ENCODE data around the gene UNK.
"Not testable (repeated sequence)": the region's sequence is repeated elsewhere in the genome, so short reads cannot be mapped to it uniquely, and the experiment has no call there.

The UNK gene

DNA sequence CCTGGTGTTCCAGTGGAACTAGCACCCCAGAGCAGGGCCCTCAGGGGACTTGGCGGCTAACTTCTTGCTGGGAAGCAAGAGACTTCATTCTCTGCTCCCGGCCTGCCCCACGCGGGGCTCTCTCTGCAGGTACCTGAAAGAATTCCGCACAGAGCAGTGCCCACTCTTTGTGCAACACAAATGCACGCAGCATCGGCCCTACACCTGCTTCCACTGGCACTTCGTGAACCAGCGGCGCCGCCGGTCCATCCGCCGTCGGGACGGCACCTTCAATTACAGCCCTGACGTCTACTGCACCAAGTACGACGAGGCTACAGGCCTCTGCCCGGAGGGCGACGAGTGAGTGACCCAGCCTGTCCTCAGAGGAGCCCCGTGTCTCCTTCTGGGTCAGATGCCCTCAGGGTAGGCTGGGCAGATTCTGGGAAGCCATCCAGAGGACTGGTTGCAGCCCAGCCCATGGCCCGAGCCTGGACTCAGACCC is 25.1 kb downstream of the UNK start:
- H3K9me3 ChIP-seq (ENCODE audit: low read length): no peaks in the 10 kb centered on the region
- H3F3A ChIP-seq (ENCODE audit: insufficient read depth, low read length): no peaks in the 10 kb centered on the region
- H3K9ac ChIP-seq (ENCODE audit: low read length): no peak overlapping the region
- no peak overlapping the region for H3K27ac ChIP-seq (ENCODE audit: low read depth, low read length, poor library complexity, severe bottlenecking)
- H3K79me2 ChIP-seq (ENCODE audit: insufficient read depth, low read length): peaks cover under 1% of the 10 kb centered on the region; the same call in 1 of the 2 replicates
- H3K9me2 ChIP-seq (ENCODE audit: low read depth, low read length): no peaks in the 10 kb centered on the region
- H3K4me3 ChIP-seq (ENCODE audit: low read depth, low read length, poor library complexity, severe bottlenecking): no peak overlapping the region
- no peak overlapping the region for H3K4me2 ChIP-seq (ENCODE audit: low read length)
- H3K36me3 ChIP-seq (ENCODE audit: insufficient read depth, low read length): peaks cover 58% of the 10 kb centered on the region
- H4K20me1 ChIP-seq (ENCODE audit: insufficient read depth, low read length): no peaks in the 10 kb centered on the region
- no peaks in the 10 kb centered on the region for H3K27me3 ChIP-seq (ENCODE audit: insufficient read depth, low read length)
- peaks cover 5% of the 10 kb centered on the region for H3K4me1 ChIP-seq (ENCODE audit: insufficient read depth, low read length, severe bottlenecking)
- no peak for TF ChIP-seq EZH2 (IDR thresholded peaks at IDR 0.05; ENCODE audit: borderline replicate concordance, low read length)
- TF ChIP-seq, protein P1, sequence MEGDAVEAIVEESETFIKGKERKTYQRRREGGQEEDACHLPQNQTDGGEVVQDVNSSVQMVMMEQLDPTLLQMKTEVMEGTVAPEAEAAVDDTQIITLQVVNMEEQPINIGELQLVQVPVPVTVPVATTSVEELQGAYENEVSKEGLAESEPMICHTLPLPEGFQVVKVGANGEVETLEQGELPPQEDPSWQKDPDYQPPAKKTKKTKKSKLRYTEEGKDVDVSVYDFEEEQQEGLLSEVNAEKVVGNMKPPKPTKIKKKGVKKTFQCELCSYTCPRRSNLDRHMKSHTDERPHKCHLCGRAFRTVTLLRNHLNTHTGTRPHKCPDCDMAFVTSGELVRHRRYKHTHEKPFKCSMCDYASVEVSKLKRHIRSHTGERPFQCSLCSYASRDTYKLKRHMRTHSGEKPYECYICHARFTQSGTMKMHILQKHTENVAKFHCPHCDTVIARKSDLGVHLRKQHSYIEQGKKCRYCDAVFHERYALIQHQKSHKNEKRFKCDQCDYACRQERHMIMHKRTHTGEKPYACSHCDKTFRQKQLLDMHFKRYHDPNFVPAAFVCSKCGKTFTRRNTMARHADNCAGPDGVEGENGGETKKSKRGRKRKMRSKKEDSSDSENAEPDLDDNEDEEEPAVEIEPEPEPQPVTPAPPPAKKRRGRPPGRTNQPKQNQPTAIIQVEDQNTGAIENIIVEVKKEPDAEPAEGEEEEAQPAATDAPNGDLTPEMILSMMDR (IDR thresholded peaks at IDR 0.05; ENCODE audit: low read length): no peak
- no peak overlapping the region for H2AFZ ChIP-seq (ENCODE audit: low read length)

DNA sequence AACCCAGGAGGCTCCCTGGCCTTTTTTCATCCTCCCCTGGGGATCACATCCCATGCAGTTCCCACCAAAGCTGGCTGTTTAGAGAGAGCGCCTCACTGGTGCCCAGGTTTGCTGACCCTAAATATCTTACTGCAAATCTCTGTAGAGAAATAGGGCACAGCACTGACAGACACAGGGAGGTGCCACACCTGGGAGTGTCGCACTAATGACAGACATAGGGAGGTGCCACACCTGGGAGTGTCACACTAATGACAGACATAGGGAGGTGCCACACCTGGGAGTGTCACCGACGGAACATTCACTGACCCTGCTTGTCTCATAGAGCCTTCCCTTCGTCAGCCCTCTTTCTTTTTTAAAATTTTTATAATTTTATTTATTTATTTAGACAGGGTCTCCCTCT is 25.6 kb downstream of the UNK start:
- H3K4me1 ChIP-seq (ENCODE audit: insufficient read depth, low read length, severe bottlenecking): peaks cover 5% of the 10 kb centered on the region
- no peaks in the 10 kb centered on the region for H3K9me2 ChIP-seq (ENCODE audit: low read depth, low read length)
- H2AFZ ChIP-seq (ENCODE audit: low read length): no peak overlapping the region
- H3K79me2 ChIP-seq (ENCODE audit: insufficient read depth, low read length): no peaks in the 10 kb centered on the region; the same call in 1 of the 2 replicates
- TF ChIP-seq, protein P1 (IDR thresholded peaks at IDR 0.05; ENCODE audit: low read length): no peak
- TF ChIP-seq EZH2 (IDR thresholded peaks at IDR 0.05; ENCODE audit: borderline replicate concordance, low read length): no peak
- no peak overlapping the region for H3K27ac ChIP-seq (ENCODE audit: low read depth, low read length, poor library complexity, severe bottlenecking)
- H3K9me3 ChIP-seq (ENCODE audit: low read length): no peaks in the 10 kb centered on the region
- no peak overlapping the region for H3K9ac ChIP-seq (ENCODE audit: low read length)
- no peaks in the 10 kb centered on the region for H3F3A ChIP-seq (ENCODE audit: insufficient read depth, low read length)
- H3K27me3 ChIP-seq (ENCODE audit: insufficient read depth, low read length): no peaks in the 10 kb centered on the region
- H3K4me3 ChIP-seq (ENCODE audit: low read depth, low read length, poor library complexity, severe bottlenecking): no peak overlapping the region
- no peak overlapping the region for H3K4me2 ChIP-seq (ENCODE audit: low read length)
- peaks cover 64% of the 10 kb centered on the region for H3K36me3 ChIP-seq (ENCODE audit: insufficient read depth, low read length)
- no peaks in the 10 kb centered on the region for H4K20me1 ChIP-seq (ENCODE audit: insufficient read depth, low read length)

DNA sequence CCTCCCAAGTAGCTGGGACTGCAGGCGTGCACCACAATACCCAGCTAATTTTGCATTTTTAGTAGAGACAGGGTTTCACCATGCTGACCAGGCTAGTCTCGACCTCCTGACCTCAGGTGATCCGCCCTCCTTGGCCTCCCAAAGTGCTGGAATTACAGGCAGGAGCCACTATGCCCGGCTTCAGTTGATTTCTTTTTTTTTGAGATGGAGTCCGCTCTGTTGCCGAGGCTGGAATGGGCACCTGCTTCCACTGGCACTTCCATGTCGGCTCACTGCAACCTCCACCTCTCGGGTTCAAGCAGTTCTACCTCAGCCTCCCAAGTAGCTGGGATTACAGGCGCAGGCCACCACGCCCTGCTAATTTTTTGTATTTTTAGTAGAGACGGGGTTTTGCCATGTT is 26.1 kb downstream of the UNK start:
- H3K9ac ChIP-seq (ENCODE audit: low read length); H2AFZ ChIP-seq (ENCODE audit: low read length); H3K4me2 ChIP-seq (ENCODE audit: low read length); H3K27ac ChIP-seq (ENCODE audit: low read depth, low read length, poor library complexity, severe bottlenecking); H3K4me1 ChIP-seq (ENCODE audit: insufficient read depth, low read length, severe bottlenecking); H3K9me2 ChIP-seq (ENCODE audit: low read depth, low read length); H3K4me3 ChIP-seq (ENCODE audit: low read depth, low read length, poor library complexity, severe bottlenecking); H3K9me3 ChIP-seq (ENCODE audit: low read length); H3K27me3 ChIP-seq (ENCODE audit: insufficient read depth, low read length); H3K79me2 ChIP-seq (ENCODE audit: insufficient read depth, low read length); H3F3A ChIP-seq (ENCODE audit: insufficient read depth, low read length); H4K20me1 ChIP-seq (ENCODE audit: insufficient read depth, low read length): not testable (repeated sequence)
- H3K36me3 ChIP-seq (ENCODE audit: insufficient read depth, low read length): peaks cover 67% of the 10 kb centered on the region

DNA sequence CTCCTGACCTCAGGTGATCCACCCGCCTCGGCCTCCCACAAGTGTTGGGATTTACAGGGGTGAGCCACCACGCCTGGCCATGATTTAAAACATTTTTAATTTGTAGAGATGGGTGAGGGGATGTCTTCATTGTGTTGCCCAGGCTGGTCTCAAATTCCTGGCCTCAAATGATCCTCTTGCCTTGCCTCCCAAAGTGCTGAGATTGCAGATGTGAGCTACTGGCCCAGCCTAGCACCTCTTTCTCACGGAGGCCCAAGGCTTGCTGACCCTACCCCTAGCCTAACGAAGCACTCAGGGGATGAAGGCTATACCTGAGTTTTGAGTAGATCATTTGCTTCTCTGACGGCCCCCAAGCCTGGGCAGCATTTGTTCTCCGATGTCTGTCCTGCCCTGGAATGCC is 26.6 kb downstream of the UNK start:
- Histone ChIP-seq H3K79me2 (ENCODE audit: insufficient read depth, low read length) (no peaks in the 10 kb centered on the region; the same call in 1 of the 2 replicates), H3K4me3 (ENCODE audit: low read depth, low read length, poor library complexity, severe bottlenecking) (no peak overlapping the region), H3K9me3 (ENCODE audit: low read length) (no peaks in the 10 kb centered on the region), H3K4me1 (ENCODE audit: insufficient read depth, low read length, severe bottlenecking) (peaks cover 5% of the 10 kb centered on the region), H3K4me2 (ENCODE audit: low read length) (no peak overlapping the region), H3K27me3 (ENCODE audit: insufficient read depth, low read length) (no peaks in the 10 kb centered on the region), H3K9ac (ENCODE audit: low read length) (no peak overlapping the region), H3K27ac (ENCODE audit: low read depth, low read length, poor library complexity, severe bottlenecking) (no peak overlapping the region), H4K20me1 (ENCODE audit: insufficient read depth, low read length) (no peaks in the 10 kb centered on the region), H3K36me3 (ENCODE audit: insufficient read depth, low read length) (peaks cover 70% of the 10 kb centered on the region), H3K9me2 (ENCODE audit: low read depth, low read length) (no peaks in the 10 kb centered on the region), H2AFZ (ENCODE audit: low read length) (no peak overlapping the region), H3F3A (ENCODE audit: insufficient read depth, low read length) (no peaks in the 10 kb centered on the region)
- TF ChIP-seq EZH2 (IDR thresholded peaks at IDR 0.05; ENCODE audit: borderline replicate concordance, low read length): no peak
- TF ChIP-seq, protein P1 (IDR thresholded peaks at IDR 0.05; ENCODE audit: low read length): no peak

Measured in OCI-LY1 (cell line).